RWPE2 (cell line): ENCODE results near the gene PHETA2.
A peak's percentile ranks its signal among the peaks of the same experiment; 100 is the strongest.

Source experiments
- ATAC-seq: fragments of 200-7000 bp; cut with Tn5 transposase; 3 replicates; pipeline ENCODE4 v1.9.1; 2021; ENCODE audit warnings: low read depth
- DNase-seq: peaks from one replicate; pipeline ENCODE4 v3.0.0-alpha.2; 2020; ENCODE audit warnings: low spot score
- H3K27ac ChIP-seq: fragments of 450-650 bp; 2 replicates; pipeline ENCODE4 v1.5.1; 2017; ENCODE audit warnings: mild to moderate bottlenecking; ENCODE audit not compliant: poor library complexity, severe bottlenecking
- H3K27me3 ChIP-seq: fragments of 250-450 bp; sonication (Bioruptor Pico); 2 replicates; pipeline ENCODE4 v1.5.1; 2021; ENCODE audit warnings: mild to moderate bottlenecking, moderate library complexity; ENCODE audit not compliant: insufficient read depth, poor library complexity, severe bottlenecking
- H3K36me3 ChIP-seq: fragments of 250-450 bp; sonication (Bioruptor Pico); 2 replicates; pipeline ENCODE4 v1.5.1; 2020; ENCODE audit warnings: low read depth, mild to moderate bottlenecking, moderate library complexity
- H3K4me1 ChIP-seq: fragments of 250-450 bp; sonication (Bioruptor Pico); 2 replicates; pipeline ENCODE4 v1.5.1; 2021; ENCODE audit warnings: mild to moderate bottlenecking, moderate library complexity; ENCODE audit not compliant: insufficient read depth, poor library complexity, severe bottlenecking
- H3K4me3 ChIP-seq: fragments of 250-450 bp; sonication (Bioruptor Pico); 2 replicates; pipeline ENCODE4 v1.5.1; 2021; ENCODE audit warnings: mild to moderate bottlenecking, moderate library complexity; ENCODE audit not compliant: severe bottlenecking
- H3K9me3 ChIP-seq: fragments of 250-450 bp; sonication (Bioruptor Pico); 2 replicates; pipeline ENCODE4 v1.5.1; 2021; ENCODE audit warnings: mild to moderate bottlenecking, moderate library complexity; ENCODE audit not compliant: severe bottlenecking
- TF ChIP-seq, protein P1 (sequence below): fragments of 450-650 bp; IDR thresholded peaks from one replicate; pipeline ENCODE4 v1.5.1; 2017; ENCODE audit warnings: mild to moderate bottlenecking, moderate library complexity; ENCODE audit not compliant: poor library complexity, severe bottlenecking

PHETA2 gene

DNA sequence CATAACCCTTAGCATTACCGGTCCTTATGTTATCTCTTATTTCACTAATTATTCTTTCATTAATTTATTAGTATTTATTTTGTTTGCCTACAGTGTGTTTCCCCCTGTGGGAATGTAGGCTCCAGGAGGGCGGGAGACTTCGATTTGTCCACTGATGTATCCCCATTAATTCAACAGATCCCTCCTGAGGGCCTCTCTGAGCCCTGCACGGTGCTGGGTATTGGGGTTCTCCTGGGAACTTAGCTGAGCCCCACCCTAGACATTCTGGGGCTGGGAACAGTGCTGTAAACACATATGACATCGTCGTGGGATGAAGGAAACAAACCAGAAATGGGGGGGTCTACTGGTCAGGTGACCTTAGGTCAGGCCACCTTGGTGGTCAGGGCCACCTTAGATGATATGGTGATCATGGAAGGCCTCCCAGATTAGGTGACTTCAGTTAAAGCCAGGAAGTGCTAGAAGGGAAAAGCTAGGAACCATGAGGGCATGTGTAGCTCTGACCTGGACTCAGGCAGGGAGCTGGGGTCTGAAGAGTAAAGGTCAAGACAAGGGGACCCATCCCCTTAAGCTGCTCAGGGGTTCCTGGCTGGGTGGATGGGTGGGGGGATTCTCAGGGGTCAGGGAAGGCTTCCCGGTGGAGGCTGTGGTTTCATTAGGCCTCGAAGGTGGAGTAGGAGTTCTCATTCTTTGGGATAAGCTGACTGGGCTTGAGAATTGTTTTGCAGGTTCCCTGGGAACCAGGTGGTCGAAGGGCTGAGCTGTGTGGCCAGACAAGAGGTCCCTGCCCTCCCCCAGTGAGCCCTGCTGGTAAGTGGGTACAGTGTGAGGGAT, 1.0 kb downstream of the PHETA2 start:
- ATAC-seq (no peak), DNase-seq (no peak)
- Histone ChIP-seq H3K27ac (no peak overlapping the region), H3K36me3 (no peaks in the 10 kb centered on the region), H3K4me1 (peaks cover 5% of the 10 kb centered on the region), H3K4me3 (peak overlapping the region; percentile 36), H3K9me3 (no peaks in the 10 kb centered on the region), H3K27me3 (no peaks in the 10 kb centered on the region)
- TF ChIP-seq, protein P1, sequence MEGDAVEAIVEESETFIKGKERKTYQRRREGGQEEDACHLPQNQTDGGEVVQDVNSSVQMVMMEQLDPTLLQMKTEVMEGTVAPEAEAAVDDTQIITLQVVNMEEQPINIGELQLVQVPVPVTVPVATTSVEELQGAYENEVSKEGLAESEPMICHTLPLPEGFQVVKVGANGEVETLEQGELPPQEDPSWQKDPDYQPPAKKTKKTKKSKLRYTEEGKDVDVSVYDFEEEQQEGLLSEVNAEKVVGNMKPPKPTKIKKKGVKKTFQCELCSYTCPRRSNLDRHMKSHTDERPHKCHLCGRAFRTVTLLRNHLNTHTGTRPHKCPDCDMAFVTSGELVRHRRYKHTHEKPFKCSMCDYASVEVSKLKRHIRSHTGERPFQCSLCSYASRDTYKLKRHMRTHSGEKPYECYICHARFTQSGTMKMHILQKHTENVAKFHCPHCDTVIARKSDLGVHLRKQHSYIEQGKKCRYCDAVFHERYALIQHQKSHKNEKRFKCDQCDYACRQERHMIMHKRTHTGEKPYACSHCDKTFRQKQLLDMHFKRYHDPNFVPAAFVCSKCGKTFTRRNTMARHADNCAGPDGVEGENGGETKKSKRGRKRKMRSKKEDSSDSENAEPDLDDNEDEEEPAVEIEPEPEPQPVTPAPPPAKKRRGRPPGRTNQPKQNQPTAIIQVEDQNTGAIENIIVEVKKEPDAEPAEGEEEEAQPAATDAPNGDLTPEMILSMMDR, result no peak

DNA sequence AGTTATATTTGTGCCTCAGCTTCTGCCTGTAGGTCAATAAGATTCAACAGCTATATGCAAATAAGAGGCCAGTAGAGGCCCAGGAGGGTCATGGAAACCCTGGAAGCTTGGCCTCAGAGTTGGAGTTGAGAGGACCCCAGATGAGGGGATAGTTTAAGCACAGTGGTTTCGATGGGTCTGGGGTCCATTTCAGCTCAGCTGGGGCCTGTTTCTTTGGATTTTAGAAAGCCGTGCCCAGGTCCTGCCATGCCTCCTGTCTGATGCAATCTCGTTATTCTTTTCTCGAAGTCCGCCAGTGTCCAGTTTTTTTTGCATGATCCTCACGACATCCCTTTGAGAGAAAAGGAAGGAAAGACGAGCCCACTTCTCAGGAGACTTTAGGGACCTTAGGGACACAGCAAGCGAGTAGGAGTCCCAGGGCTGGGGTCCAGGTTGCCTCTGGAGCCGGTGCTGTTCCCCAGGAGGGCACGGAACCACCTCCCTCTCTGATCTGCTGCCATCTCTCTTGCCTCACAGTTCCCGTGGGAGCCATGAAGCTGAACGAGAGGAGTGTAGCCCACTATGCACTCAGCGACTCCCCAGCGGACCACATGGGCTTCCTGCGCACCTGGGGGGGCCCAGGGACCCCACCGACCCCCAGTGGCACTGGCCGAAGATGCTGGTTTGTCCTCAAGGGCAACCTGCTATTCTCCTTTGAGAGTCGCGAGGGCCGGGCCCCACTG, 2.9 kb downstream of the PHETA2 start:
- H3K27ac ChIP-seq, result no peak overlapping the region
- H3K4me3 ChIP-seq, result no peak overlapping the region
- H3K9me3 ChIP-seq, result no peaks in the 10 kb centered on the region
- DNase-seq (no peak), ATAC-seq (no peak)
- TF ChIP-seq, protein P1, result no peak
- H3K4me1 ChIP-seq, result no peaks in the 10 kb centered on the region
- H3K27me3 ChIP-seq, result no peaks in the 10 kb centered on the region
- no peaks in the 10 kb centered on the region for H3K36me3 ChIP-seq

DNA sequence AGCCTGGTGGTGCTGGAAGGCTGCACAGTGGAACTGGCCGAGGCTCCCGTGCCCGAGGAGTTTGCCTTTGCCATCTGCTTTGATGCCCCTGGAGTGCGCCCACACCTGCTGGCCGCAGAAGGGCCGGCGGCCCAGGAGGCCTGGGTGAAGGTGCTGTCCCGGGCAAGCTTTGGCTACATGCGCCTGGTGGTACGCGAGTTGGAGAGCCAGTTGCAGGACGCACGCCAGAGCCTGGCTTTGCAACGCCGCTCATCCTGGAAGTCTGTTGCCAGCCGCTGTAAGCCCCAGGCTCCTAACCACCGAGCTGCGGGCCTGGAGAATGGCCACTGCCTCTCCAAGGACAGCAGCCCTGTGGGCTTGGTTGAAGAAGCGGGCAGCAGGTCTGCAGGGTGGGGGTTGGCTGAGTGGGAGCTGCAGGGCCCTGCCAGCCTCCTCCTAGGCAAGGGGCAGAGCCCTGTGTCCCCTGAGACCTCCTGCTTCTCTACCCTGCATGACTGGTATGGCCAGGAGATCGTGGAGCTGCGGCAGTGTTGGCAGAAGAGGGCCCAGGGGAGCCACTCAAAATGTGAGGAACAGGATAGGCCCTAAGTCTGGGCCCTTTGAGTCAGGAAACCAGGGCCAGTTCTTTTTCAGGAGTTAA, 3.6 kb downstream of the PHETA2 start:
- DNase-seq, result no peak

DNA sequence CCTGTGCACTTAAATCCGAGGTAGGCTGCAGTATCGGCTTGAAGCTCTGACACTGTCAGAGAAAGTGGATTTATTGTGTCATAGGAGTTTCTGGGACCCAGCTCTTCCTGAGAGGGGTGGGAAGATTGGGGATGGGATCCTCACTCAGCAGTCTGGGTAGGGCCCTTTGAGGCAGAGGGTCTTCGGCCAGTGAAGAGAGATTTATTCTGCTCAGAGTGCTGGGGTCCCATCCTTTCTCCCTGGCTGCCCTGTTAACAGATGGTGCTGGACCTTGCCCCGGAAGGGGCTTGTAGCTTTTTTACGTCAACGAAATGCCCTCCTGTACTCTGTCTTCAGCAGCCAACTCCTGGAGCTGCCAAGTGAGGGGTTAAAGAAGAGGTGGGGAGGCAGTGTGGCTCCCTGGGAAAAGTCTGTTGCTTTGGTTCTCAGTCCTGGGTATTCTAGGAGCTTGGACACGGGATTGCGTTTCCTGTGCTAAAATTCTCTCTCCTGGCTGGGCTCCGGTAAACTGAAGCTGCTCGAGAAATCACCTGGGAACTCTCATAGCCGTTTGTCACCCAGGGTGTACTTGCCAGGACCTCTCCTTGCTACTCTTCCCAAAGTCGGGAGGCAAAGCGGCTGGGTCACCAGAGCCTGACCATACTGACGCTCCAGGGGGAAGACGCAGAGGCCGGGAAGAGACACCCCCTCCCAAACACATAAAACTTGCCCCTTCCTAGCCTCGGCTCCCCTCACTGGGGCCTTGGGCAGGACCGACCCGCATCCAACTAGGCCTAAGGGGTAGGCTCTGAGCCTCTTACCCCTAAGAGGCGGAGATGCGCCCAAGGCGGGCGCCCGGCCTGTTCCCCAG, 4.6 kb downstream of the PHETA2 start:
- Histone ChIP-seq H3K4me1 (no peaks in the 10 kb centered on the region), H3K4me3 (peak overlapping the region; percentile 75), H3K9me3 (no peaks in the 10 kb centered on the region), H3K36me3 (peaks cover 14% of the 10 kb centered on the region; the same call in 1 of the 2 replicates), H3K27ac (peak overlapping the region; percentile 48), H3K27me3 (no peaks in the 10 kb centered on the region)
- ATAC-seq, result peak; percentile 2; the same call in 2 of the 3 replicates
- TF ChIP-seq, protein P1, result no peak
- DNase-seq, result no peak

More for the DNA sequence above, 3.6 kb downstream of the PHETA2 start:
- no peaks in the 10 kb centered on the region for H3K27me3 ChIP-seq
- H3K9me3 ChIP-seq, result no peaks in the 10 kb centered on the region
- ATAC-seq, result no peak
- TF ChIP-seq, protein P1, result no peak
- H3K36me3 ChIP-seq, result peaks cover 3% of the 10 kb centered on the region; the same call in 1 of the 2 replicates
- no peak overlapping the region for H3K27ac ChIP-seq
- H3K4me1 ChIP-seq, result no peaks in the 10 kb centered on the region
- no peak overlapping the region for H3K4me3 ChIP-seq
